NT2/D1 (cell line): Measurements from ENCODE around the gene YIF1A.

ENCODE experiments used
- YY1 ChIP-seq: IDR thresholded peaks from 2 replicates; pipeline ENCODE4 v1.6.1; 2011; ENCODE audit not compliant: insufficient read length, insufficient read depth
- ZNF274 ChIP-seq: IDR thresholded peaks from 2 replicates; pipeline ENCODE4 v1.6.1; 2011; ENCODE audit warnings: mild to moderate bottlenecking, low read depth, low read length

DNA sequence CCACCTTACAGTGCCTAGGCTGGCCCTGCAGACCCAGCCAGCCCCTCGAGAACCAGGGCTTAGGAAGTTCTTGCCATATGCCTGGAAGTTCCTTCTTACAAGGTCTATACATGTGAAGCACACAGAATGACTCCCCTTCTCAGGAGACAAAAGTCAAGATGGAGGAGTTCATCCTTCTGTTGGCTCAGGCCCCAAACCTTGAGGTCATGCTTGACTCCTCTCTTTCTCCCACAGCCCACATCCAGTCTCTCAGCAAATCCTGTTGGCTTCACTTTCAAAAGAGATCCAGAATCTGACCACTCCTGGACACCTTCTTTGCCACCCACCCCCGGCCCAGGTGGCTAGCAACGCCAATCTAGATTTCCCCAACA is 29.6 kb upstream of the YIF1A start:
- no peak for TF ChIP-seq ZNF274
- no peak for TF ChIP-seq YY1
